Right atrium auricular region (tissue), 2 donors: ENCODE results near the gene AMACR. TPM values are rescaled to one million over a fixed set of nuclear protein-coding genes. Genes with fewer than 3 reads are reported as not detected.

Source experiments
- DNase-seq: peaks from one replicate; pipeline ENCODE4 v3.0.0-alpha.2; 2019; ENCODE audit warnings: low spot score
- H3K27ac ChIP-seq, 2 donors: fragments of 200-600 bp; sonication (generic); 1 replicate in 1 of 2; 2 replicates in 1 of 2; pipeline ENCODE4 v1.5.1; 2016 to 2019
- H3K27me3 ChIP-seq, 2 donors: fragments of 200-600 bp; sonication (generic); one replicate each; pipeline versions ENCODE4 v1.5.1 to v1.6.0; 2017 to 2019
- H3K36me3 ChIP-seq: fragments of 200-600 bp; sonication (generic); one replicate; pipeline ENCODE4 v1.5.1; 2016
- H3K4me1 ChIP-seq, 2 donors: fragments of 200-600 bp; sonication (generic); one replicate each; pipeline versions ENCODE4 v1.5.1 to v1.6.0; 2017 to 2019
- H3K4me3 ChIP-seq, 2 donors: fragments of 200-600 bp; sonication (generic); 1 replicate in 1 of 2; 2 replicates in 1 of 2; pipeline ENCODE4 v1.5.1; 2017 to 2019; ENCODE audit warnings: mild to moderate bottlenecking in 1 of 2, moderate library complexity in 1 of 2
- H3K9me3 ChIP-seq, 2 donors: fragments of 200-600 bp; sonication (generic); one replicate each; pipeline ENCODE4 v1.5.1; 2019
- total RNA-seq, 2 donors: library from RNA; depleted of rRNA; stranded (reverse); fragments of >200 nt; gene quantifications; one replicate each; pipeline ENCODE4 v1.1.0, GENCODE V29; 2016
- TF ChIP-seq, protein P1 (sequence below), 2 donors: fragments of 200-600 bp; sonication (generic); IDR thresholded peaks; one replicate each; pipeline ENCODE4 v1.5.1; 2019; ENCODE audit warnings: antibody characterized with exemption in 2 of 2

AMACR gene
- total RNA-seq, 2 donors from 2014 or later: 4.1 to 12.6 TPM

DNA sequence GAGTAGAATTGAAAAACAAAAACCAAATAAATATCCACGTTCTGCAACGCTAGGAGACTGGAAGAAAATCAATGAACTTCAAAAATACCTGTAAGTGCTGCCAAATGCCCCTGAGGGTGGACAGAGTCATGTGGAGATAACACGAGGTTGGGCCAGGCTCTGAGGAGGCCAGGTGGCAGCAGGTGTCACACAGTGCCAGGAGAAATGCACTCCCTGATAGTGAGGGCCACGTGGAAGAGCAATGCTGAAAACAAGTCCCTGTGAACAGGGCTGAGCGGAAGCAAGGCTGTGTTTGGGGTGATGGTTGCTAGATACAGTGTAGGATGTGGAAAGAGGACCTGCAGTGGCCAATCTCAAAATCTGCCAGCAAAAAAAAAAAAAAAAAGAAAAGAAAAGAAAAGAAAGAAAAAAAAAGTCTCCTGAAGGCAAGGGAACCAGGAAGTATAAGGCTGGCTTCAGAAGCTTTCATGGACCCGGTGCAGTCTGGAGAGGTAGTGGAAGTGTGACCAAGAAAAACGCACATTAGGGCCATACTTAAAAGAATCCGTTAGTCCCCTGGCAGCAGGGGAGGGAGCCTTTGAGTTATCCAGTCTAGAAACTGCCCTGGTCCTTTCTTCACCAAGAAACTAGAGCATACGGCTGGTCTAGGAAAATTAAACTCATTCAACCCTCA, 18.4 kb upstream of the AMACR start:
- Histone ChIP-seq H3K36me3 (no peaks in the 10 kb centered on the region), H3K4me3 (no peak overlapping the region), H3K4me1 (peaks cover 0 to 5% of the 10 kb centered on the region in 2 donors), H3K9me3 (no peaks in the 10 kb centered on the region), H3K27ac (no peak overlapping the region), H3K27me3 (no peaks in the 10 kb centered on the region)
- DNase-seq: no peak
- TF ChIP-seq, protein P1, sequence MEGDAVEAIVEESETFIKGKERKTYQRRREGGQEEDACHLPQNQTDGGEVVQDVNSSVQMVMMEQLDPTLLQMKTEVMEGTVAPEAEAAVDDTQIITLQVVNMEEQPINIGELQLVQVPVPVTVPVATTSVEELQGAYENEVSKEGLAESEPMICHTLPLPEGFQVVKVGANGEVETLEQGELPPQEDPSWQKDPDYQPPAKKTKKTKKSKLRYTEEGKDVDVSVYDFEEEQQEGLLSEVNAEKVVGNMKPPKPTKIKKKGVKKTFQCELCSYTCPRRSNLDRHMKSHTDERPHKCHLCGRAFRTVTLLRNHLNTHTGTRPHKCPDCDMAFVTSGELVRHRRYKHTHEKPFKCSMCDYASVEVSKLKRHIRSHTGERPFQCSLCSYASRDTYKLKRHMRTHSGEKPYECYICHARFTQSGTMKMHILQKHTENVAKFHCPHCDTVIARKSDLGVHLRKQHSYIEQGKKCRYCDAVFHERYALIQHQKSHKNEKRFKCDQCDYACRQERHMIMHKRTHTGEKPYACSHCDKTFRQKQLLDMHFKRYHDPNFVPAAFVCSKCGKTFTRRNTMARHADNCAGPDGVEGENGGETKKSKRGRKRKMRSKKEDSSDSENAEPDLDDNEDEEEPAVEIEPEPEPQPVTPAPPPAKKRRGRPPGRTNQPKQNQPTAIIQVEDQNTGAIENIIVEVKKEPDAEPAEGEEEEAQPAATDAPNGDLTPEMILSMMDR (IDR thresholded peaks at IDR 0.05): no peak

DNA sequence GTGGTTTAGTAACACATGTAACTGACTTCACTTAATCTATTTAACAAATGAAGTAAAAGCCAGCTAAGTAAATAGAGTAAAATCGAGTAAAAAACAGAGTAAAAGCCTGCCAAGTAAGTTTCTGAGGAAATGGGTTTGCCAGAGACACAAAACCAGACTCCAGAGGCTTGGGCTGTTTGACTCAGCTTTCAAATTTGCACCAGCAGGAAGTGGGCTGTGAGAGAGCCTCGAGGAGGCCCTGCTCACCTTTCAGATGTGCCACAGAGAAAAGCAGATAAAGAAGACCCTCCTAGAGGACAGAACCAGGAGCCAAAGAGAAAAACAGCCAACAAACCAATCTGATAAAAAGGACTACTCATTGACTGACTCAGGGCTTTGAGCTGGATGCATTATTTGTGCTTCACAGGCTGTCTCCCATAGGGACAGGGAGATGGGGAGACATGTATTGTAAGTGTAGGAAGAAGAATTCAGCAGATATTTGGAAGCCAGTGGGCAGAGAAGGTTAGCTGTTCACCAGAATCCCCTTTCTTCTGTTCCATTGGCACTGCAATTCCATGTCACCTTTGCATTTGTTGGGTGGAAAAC, 14.4 kb upstream of the AMACR start:
- no peaks in the 10 kb centered on the region for H3K27me3 ChIP-seq
- TF ChIP-seq, protein P1 (IDR thresholded peaks at IDR 0.05): no peak
- H3K27ac ChIP-seq: no peak overlapping the region
- H3K36me3 ChIP-seq: no peaks in the 10 kb centered on the region
- H3K4me3 ChIP-seq: no peak overlapping the region
- no peaks in the 10 kb centered on the region for H3K9me3 ChIP-seq
- peaks cover 0 to 5% of the 10 kb centered on the region in 2 donors for H3K4me1 ChIP-seq
- DNase-seq: no peak

DNA sequence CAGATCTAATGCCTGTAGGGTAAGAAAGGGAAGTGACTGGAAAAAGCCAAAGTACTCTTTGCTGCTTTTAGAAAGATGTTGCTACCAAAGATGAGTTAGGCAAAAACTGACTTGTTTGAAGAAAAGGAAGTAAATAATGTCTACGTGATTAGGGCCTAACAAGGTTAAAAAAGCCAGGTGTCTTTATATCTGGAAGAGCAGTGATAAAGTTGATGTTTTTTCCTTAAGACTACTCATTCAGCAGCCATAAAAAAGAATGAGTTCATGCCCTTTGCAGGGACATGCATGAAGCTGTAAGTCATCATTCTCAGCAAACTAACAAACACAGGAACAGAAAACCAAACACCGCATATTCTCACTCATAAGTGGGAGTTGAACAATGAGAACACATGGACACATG, 13.5 kb upstream of the AMACR start:
- DNase-seq: no peak
- TF ChIP-seq, protein P1 (IDR thresholded peaks at IDR 0.05): no peak
- H3K36me3 ChIP-seq: no peaks in the 10 kb centered on the region
- peaks cover 0 to 5% of the 10 kb centered on the region in 2 donors for H3K4me1 ChIP-seq
- no peaks in the 10 kb centered on the region for H3K27me3 ChIP-seq
- H3K27ac ChIP-seq: no peak overlapping the region
- H3K4me3 ChIP-seq: no peak overlapping the region
- no peaks in the 10 kb centered on the region for H3K9me3 ChIP-seq

DNA sequence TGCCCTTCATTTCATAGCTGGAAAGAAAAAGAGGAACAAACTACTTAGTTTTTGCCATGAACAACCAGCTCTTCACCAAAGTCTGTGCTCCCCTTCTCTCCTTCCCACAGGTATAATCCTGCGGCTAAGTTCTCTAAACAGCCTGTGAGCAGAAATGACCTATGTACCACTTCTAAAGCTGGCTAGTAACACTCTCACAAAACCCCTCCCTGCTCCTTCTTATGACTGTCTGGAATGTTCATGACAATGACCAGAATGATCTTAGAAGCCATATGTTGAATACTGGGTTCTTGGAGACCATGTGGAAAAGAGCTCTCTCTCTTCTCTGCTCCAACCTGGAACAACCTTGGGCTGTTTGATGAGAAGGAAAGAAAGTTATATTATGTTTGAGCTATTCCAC, 12.9 kb upstream of the AMACR start:
- Histone ChIP-seq H3K4me1 (peaks cover 0 to 5% of the 10 kb centered on the region in 2 donors), H3K27ac (no peak overlapping the region), H3K27me3 (no peaks in the 10 kb centered on the region), H3K36me3 (no peaks in the 10 kb centered on the region), H3K9me3 (no peaks in the 10 kb centered on the region), H3K4me3 (no peak overlapping the region)
- DNase-seq: no peak
- TF ChIP-seq, protein P1 (IDR thresholded peaks at IDR 0.05): no peak

DNA sequence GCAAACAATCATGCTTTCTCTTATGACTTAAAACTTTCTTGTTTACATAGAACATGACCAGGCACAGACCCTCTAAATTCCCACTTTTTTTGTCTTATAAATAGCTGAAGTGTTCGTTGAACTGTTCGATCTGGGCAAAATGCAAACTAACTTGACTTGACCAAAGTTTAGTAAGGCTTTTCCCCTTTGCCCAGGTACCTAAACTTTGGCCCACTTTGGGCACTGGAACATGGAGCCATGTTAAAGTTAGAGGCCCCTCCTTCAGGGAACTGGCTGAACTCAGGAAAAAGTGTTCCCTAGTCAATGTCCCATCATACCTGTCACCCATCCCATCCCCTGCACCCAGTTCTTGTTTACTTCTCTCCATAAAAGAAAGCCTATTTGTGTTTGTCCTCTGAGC, 9.4 kb upstream of the AMACR start:
- TF ChIP-seq, protein P1 (IDR thresholded peaks at IDR 0.05): no peak
- no peak for DNase-seq
- no peaks in the 10 kb centered on the region for H3K27me3 ChIP-seq
- H3K4me1 ChIP-seq: peaks cover 0 to 10% of the 10 kb centered on the region in 2 donors
- H3K4me3 ChIP-seq: no peak overlapping the region
- no peaks in the 10 kb centered on the region for H3K36me3 ChIP-seq
- H3K27ac ChIP-seq: no peak overlapping the region
- no peaks in the 10 kb centered on the region for H3K9me3 ChIP-seq
